Hematopoietic multipotent progenitor cell treated with erythropoietin and hydrocortisone succinate and interleukin-3 and kit ligand, for 8 days (in vitro differentiated cells): ENCODE measurements around the gene SVIL.
"Not testable (repeated sequence)": the region's sequence is repeated elsewhere in the genome, so short reads cannot be mapped to it uniquely, and the experiment has no call there.

Source experiments
- DNase-seq: peaks from one replicate; pipeline ENCODE4 v3.0.0-alpha.2; 2015

Gene SVIL

GRCh38 chr10:29479081-29479925 is 155.5 kb downstream of the SVIL start:
- no peak for DNase-seq

GRCh38 chr10:29473406-29474100 is 161.2 kb downstream of the SVIL start:
- no peak for DNase-seq

GRCh38 chr10:29473087-29473356 is 161.7 kb downstream of the SVIL start:
- no peak for DNase-seq

GRCh38 chr10:29472301-29473086 is 162.3 kb downstream of the SVIL start:
- DNase-seq = no peak

- DNase-seq = peak; percentile 32
Measured at GRCh38 chr10:29471544-29471859, 163.3 kb downstream of the SVIL start.

- no peak for DNase-seq
Measured at GRCh38 chr10:29470843-29471543, 163.8 kb downstream of the SVIL start.

- peak; percentile 6 for DNase-seq
Measured at GRCh38 chr10:29470355-29470705, 164.4 kb downstream of the SVIL start.

- DNase-seq = no peak
Measured at GRCh38 chr10:29469481-29470354, 165.1 kb downstream of the SVIL start.

GRCh38 chr10:29465384-29465783 is 169.4 kb downstream of the SVIL start:
- no peak for DNase-seq

GRCh38 chr10:29464671-29465171 is 170.1 kb downstream of the SVIL start:
- DNase-seq = peak; percentile 10

GRCh38 chr10:29461042-29461441 is 173.7 kb downstream of the SVIL start:
- no peak for DNase-seq

- DNase-seq = not testable (repeated sequence)
Measured at GRCh38 chr10:29458190-29458589, 176.6 kb downstream of the SVIL start.

GRCh38 chr10:29455095-29455494 is 179.7 kb downstream of the SVIL start:
- DNase-seq = no peak

- no peak for DNase-seq
Measured at GRCh38 chr10:29454250-29454649, 180.5 kb downstream of the SVIL start.

GRCh38 chr10:29452546-29452945 is 182.2 kb downstream of the SVIL start:
- DNase-seq = no peak

- DNase-seq = no peak
Measured at GRCh38 chr10:29451946-29452345, 182.8 kb downstream of the SVIL start.

GRCh38 chr10:29450405-29450804 is 184.4 kb downstream of the SVIL start:
- no peak for DNase-seq

- DNase-seq = peak; percentile 66
Measured at GRCh38 chr10:29448756-29449592, 185.8 kb downstream of the SVIL start.

- no peak for DNase-seq
Measured at GRCh38 chr10:29448125-29448524, 186.6 kb downstream of the SVIL start.

- DNase-seq = no peak
Measured at GRCh38 chr10:29446327-29446726, 188.4 kb downstream of the SVIL start.
